ENCODE data around the gene CCDC178. TPM values are rescaled to one million over a fixed set of nuclear protein-coding genes. Genes with fewer than 3 reads are reported as not detected.
"Not testable (repeated sequence)": the region's sequence is repeated elsewhere in the genome, so short reads cannot be mapped to it uniquely, and the experiment has no call there.

Gene CCDC178
- total and polyA plus RNA-seq, 2 experiments from 2014 or later, result not detected

DNA sequence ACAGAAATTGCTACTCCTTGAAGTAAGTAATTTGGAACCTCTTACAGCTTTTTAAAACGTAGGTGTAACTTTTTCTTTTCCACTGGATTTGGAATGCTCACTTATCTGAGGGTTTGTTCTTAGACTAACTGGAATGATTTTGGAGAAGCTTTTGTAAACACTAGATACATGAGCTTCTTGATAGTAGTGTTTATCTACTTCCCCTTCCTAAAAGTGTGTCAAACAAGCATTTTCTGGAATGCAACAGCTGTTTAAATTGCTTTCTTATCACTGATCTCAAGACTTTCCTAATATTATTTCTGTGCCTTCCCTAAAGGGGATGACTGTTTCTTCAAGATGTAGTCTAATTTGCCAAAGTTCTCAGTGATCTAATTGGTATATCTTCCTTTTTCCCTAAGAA is 282.6 kb downstream of the CCDC178 start:
- H3K4me1 ChIP-seq (ENCODE audit: insufficient read depth), result no peaks in the 10 kb centered on the region
- 0 to 3% methylated on average over 1 of the region's 1 CpG for WGBS, 2 experiments (ENCODE audit: low coverage in 1 of 2, low lambda C conversion rate in 2 of 2, missing lambda C conversion rate in 2 of 2)
- no peak overlapping the region for H3K9ac ChIP-seq

DNA sequence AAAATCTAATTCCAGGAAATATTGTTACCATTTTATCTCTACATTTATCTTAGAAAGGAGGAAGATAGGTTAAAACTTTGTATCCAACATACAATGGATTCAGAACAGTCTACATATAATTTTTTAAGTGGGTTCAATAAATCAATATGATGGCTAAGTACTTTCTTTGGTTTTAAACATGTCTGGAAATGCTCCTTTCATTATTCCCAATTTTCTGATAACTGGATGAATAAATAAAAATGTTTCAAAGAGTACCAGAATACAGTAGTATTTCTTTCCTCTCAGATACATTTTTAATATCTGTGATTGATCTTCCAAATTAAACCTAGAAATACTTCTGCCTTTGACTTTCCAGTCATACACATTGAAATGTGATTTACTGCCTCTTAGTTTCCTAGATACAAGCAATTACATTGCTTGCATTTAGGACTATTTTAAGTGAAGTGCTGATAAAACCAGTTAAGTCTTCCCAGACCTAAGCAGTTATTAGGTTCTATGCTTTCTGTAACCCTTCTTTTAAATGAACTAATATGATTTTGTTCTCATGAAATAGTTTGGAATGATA is 283.5 kb downstream of the CCDC178 start:
- Histone ChIP-seq H3K27ac (no peak overlapping the region), H3K4me3 (no peak overlapping the region), H3K9me3 (ENCODE audit: low read depth) (no peaks in the 10 kb centered on the region), H3K9ac (no peak overlapping the region), H3K27me3 (replicated peaks; ENCODE audit: insufficient read depth) (no peaks in the 10 kb centered on the region), H3K36me3 (ENCODE audit: low read depth) (no peaks in the 10 kb centered on the region), H3F3A (ENCODE audit: insufficient read depth) (no peaks in the 10 kb centered on the region), H4K20me1 (ENCODE audit: insufficient read depth) (no peaks in the 10 kb centered on the region), H3K4me2 (ENCODE audit: unreplicated experiment) (no peak overlapping the region), H3K4me1 (ENCODE audit: insufficient read depth) (no peaks in the 10 kb centered on the region), H2AFZ (no peak overlapping the region), H3K79me2 (ENCODE audit: insufficient read depth) (no peaks in the 10 kb centered on the region), H3K9me2 (ENCODE audit: insufficient read depth) (no peaks in the 10 kb centered on the region)
- in situ Hi-C loops (cut with MboI), result no loop called here
- TF ChIP-seq EZH2phosphoT487 (IDR thresholded peaks at IDR 0.05; ENCODE audit: insufficient read depth, low read depth), result no peak
- no peak for TF ChIP-seq EZH2 (IDR thresholded peaks at IDR 0.05; ENCODE audit: insufficient read depth, poor library complexity, severe bottlenecking)
- DNase-seq, result no peak

More for the DNA sequence above, 282.6 kb downstream of the CCDC178 start:
- no peak for DNase-seq
- TF ChIP-seq EZH2phosphoT487 (IDR thresholded peaks at IDR 0.05; ENCODE audit: insufficient read depth, low read depth) (no peak), EZH2 (IDR thresholded peaks at IDR 0.05; ENCODE audit: insufficient read depth, poor library complexity, severe bottlenecking) (no peak)
- Histone ChIP-seq H3K27ac (no peak overlapping the region), H3K27me3 (replicated peaks; ENCODE audit: insufficient read depth) (no peaks in the 10 kb centered on the region), H3K79me2 (ENCODE audit: insufficient read depth) (no peaks in the 10 kb centered on the region), H3K4me3 (no peak overlapping the region), H3F3A (ENCODE audit: insufficient read depth) (no peaks in the 10 kb centered on the region), H2AFZ (no peak overlapping the region), H3K9me3 (ENCODE audit: low read depth) (no peaks in the 10 kb centered on the region), H4K20me1 (ENCODE audit: insufficient read depth) (no peaks in the 10 kb centered on the region), H3K9me2 (ENCODE audit: insufficient read depth) (no peaks in the 10 kb centered on the region), H3K36me3 (ENCODE audit: low read depth) (no peaks in the 10 kb centered on the region), H3K4me2 (ENCODE audit: unreplicated experiment) (no peak overlapping the region)
- in situ Hi-C loops (cut with MboI), result no loop called here

DNA sequence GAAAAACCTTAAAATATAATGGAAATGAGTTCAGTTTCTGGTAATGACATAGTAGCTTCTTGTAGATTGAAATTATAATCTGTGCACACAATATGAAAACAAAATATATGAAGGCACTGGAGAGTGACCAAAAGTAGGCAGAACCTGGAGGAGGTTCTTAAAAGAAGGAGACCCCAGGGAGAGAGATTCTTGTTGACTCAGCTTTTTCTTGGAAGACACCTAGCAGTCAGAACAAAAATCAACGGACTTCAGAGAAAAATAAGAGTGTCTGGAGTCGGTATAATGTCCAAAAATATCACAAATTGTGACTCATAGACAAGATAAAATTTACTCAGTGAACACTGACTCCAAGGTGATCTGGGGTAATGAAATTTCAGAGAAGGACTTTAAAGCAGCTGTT is 286.5 kb downstream of the CCDC178 start:
- no peaks in the 10 kb centered on the region for H3K4me1 ChIP-seq (ENCODE audit: insufficient read depth)
- H3F3A ChIP-seq (ENCODE audit: insufficient read depth), result no peaks in the 10 kb centered on the region
- H3K9me3 ChIP-seq (ENCODE audit: low read depth), result no peaks in the 10 kb centered on the region
- H3K36me3 ChIP-seq (ENCODE audit: low read depth), result no peaks in the 10 kb centered on the region
- no peaks in the 10 kb centered on the region for H4K20me1 ChIP-seq (ENCODE audit: insufficient read depth)
- no peaks in the 10 kb centered on the region for H3K9me2 ChIP-seq (ENCODE audit: insufficient read depth)
- H3K4me2 ChIP-seq (ENCODE audit: unreplicated experiment), result no peak overlapping the region
- H3K9ac ChIP-seq, result no peak overlapping the region
- DNase-seq, result no peak
- no peak overlapping the region for H3K4me3 ChIP-seq
- no peaks in the 10 kb centered on the region for H3K27me3 ChIP-seq (replicated peaks; ENCODE audit: insufficient read depth)
- no peak for TF ChIP-seq EZH2phosphoT487 (IDR thresholded peaks at IDR 0.05; ENCODE audit: insufficient read depth, low read depth)
- WGBS, 2 experiments (ENCODE audit: low coverage in 1 of 2, low lambda C conversion rate in 2 of 2, missing lambda C conversion rate in 2 of 2), result 3 to 8% methylated on average over 2 of the region's 2 CpGs
- no peak overlapping the region for H2AFZ ChIP-seq
- H3K27ac ChIP-seq, result no peak overlapping the region
- H3K79me2 ChIP-seq (ENCODE audit: insufficient read depth), result no peaks in the 10 kb centered on the region
- in situ Hi-C loops (cut with MboI), result no loop called here

DNA sequence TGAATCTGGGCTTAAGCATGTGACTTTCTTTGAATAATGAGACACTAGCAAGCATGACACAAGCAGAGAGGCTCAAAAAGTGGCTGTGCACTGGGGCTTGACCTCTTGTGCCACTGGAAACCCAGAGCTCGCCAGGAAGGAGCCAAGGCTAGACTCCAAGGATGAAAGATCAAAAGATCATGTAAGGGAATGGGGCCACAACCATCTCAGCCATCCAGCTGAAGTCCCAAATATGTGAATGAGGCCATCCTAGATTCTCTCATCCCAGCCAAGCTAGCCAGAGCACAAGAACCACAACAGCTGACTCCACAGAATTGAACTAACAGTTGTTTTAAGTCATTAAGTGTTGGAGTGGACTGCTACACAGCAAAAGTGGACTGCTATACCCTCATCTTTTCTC is 288.1 kb downstream of the CCDC178 start:
- no peak overlapping the region for H3K27ac ChIP-seq
- no peaks in the 10 kb centered on the region for H3F3A ChIP-seq (ENCODE audit: insufficient read depth)
- no peaks in the 10 kb centered on the region for H3K9me3 ChIP-seq (ENCODE audit: low read depth)
- no peaks in the 10 kb centered on the region for H3K27me3 ChIP-seq (replicated peaks; ENCODE audit: insufficient read depth)
- no peak overlapping the region for H2AFZ ChIP-seq
- no peak overlapping the region for H3K4me2 ChIP-seq (ENCODE audit: unreplicated experiment)
- H3K4me3 ChIP-seq, result no peak overlapping the region
- H3K9ac ChIP-seq, result no peak overlapping the region
- 0% methylated on average over 1 of the region's 1 CpG for WGBS, 2 experiments (ENCODE audit: low coverage in 1 of 2, low lambda C conversion rate in 2 of 2, missing lambda C conversion rate in 2 of 2)
- DNase-seq, result no peak
- H4K20me1 ChIP-seq (ENCODE audit: insufficient read depth), result no peaks in the 10 kb centered on the region
- TF ChIP-seq EZH2 (IDR thresholded peaks at IDR 0.05; ENCODE audit: insufficient read depth, poor library complexity, severe bottlenecking), result no peak
- no peak for TF ChIP-seq EZH2phosphoT487 (IDR thresholded peaks at IDR 0.05; ENCODE audit: insufficient read depth, low read depth)
- in situ Hi-C loops (cut with MboI), result no loop called here
- H3K36me3 ChIP-seq (ENCODE audit: low read depth), result no peaks in the 10 kb centered on the region
- no peaks in the 10 kb centered on the region for H3K9me2 ChIP-seq (ENCODE audit: insufficient read depth)
- H3K79me2 ChIP-seq (ENCODE audit: insufficient read depth), result no peaks in the 10 kb centered on the region
- H3K4me1 ChIP-seq (ENCODE audit: insufficient read depth), result no peaks in the 10 kb centered on the region

GRCh38 chr18:33147811-33148210 is 292.7 kb downstream of the CCDC178 start:
- H3K4me2 ChIP-seq (ENCODE audit: unreplicated experiment); H4K20me1 ChIP-seq (ENCODE audit: insufficient read depth); H3F3A ChIP-seq (ENCODE audit: insufficient read depth); H2AFZ ChIP-seq; H3K9me2 ChIP-seq (ENCODE audit: insufficient read depth); H3K79me2 ChIP-seq (ENCODE audit: insufficient read depth); in situ Hi-C loops (cut with MboI); H3K9me3 ChIP-seq (ENCODE audit: low read depth); H3K9ac ChIP-seq; H3K27ac ChIP-seq; H3K36me3 ChIP-seq (ENCODE audit: low read depth); DNase-seq; H3K4me3 ChIP-seq; H3K4me1 ChIP-seq (ENCODE audit: insufficient read depth); H3K27me3 ChIP-seq (replicated peaks; ENCODE audit: insufficient read depth): not testable (repeated sequence)
- 64 to 67% methylated on average over 13 to 24 of the region's 25 CpGs for WGBS, 2 experiments (ENCODE audit: low coverage in 1 of 2, low lambda C conversion rate in 2 of 2, missing lambda C conversion rate in 2 of 2)
